ENCODE data around the gene DDX49.

DNA sequence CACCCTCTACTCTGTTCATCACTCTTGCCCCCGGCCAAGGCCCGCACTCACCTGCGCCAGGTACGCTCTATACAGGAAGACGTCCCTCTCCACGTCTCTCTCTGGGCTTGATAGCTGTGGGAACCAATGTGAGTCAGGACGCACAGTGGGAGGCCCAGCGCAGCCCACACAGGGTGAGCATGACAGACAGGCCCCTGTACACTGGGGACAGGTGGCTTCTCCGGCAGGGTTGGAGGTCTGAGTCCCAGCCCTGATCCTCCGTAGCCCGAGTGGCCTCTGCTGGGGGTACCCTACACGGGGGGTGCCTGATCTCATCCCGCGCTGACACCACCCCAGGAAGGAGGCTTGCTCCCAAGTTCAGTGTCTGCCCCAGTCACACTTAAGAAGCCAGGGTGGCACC, 6.6 kb upstream of the DDX49 start:
- TF ChIP-seq, protein P1, sequence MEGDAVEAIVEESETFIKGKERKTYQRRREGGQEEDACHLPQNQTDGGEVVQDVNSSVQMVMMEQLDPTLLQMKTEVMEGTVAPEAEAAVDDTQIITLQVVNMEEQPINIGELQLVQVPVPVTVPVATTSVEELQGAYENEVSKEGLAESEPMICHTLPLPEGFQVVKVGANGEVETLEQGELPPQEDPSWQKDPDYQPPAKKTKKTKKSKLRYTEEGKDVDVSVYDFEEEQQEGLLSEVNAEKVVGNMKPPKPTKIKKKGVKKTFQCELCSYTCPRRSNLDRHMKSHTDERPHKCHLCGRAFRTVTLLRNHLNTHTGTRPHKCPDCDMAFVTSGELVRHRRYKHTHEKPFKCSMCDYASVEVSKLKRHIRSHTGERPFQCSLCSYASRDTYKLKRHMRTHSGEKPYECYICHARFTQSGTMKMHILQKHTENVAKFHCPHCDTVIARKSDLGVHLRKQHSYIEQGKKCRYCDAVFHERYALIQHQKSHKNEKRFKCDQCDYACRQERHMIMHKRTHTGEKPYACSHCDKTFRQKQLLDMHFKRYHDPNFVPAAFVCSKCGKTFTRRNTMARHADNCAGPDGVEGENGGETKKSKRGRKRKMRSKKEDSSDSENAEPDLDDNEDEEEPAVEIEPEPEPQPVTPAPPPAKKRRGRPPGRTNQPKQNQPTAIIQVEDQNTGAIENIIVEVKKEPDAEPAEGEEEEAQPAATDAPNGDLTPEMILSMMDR (IDR thresholded peaks at IDR 0.05; ENCODE audit: low read depth, low read length, missing input control), result no peak
- TF ChIP-seq TAF1 (conservative IDR thresholded peaks at IDR 0.05) (no peak), YY1 (IDR thresholded peaks at IDR 0.05) (no peak), EGR1 (IDR thresholded peaks at IDR 0.05; ENCODE audit: low read depth in 2 of 2) (no peak), GABPA (IDR thresholded peaks at IDR 0.05 in 1 of 2, conservative IDR thresholded peaks at IDR 0.05 in 1 of 2) (no peak), JUND (IDR thresholded peaks at IDR 0.05) (no peak), FOXA1 (IDR thresholded peaks at IDR 0.05) (no peak)
- TF ChIP-seq, protein P2, sequence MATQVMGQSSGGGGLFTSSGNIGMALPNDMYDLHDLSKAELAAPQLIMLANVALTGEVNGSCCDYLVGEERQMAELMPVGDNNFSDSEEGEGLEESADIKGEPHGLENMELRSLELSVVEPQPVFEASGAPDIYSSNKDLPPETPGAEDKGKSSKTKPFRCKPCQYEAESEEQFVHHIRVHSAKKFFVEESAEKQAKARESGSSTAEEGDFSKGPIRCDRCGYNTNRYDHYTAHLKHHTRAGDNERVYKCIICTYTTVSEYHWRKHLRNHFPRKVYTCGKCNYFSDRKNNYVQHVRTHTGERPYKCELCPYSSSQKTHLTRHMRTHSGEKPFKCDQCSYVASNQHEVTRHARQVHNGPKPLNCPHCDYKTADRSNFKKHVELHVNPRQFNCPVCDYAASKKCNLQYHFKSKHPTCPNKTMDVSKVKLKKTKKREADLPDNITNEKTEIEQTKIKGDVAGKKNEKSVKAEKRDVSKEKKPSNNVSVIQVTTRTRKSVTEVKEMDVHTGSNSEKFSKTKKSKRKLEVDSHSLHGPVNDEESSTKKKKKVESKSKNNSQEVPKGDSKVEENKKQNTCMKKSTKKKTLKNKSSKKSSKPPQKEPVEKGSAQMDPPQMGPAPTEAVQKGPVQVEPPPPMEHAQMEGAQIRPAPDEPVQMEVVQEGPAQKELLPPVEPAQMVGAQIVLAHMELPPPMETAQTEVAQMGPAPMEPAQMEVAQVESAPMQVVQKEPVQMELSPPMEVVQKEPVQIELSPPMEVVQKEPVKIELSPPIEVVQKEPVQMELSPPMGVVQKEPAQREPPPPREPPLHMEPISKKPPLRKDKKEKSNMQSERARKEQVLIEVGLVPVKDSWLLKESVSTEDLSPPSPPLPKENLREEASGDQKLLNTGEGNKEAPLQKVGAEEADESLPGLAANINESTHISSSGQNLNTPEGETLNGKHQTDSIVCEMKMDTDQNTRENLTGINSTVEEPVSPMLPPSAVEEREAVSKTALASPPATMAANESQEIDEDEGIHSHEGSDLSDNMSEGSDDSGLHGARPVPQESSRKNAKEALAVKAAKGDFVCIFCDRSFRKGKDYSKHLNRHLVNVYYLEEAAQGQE (IDR thresholded peaks at IDR 0.05), result no peak
